NCI-H2227 treated with DMSO at 0.1 percent for 48 hours (cell line): ENCODE measurements around the gene PHKB.
"Not testable (repeated sequence)": the region's sequence is repeated elsewhere in the genome, so short reads cannot be mapped to it uniquely, and the experiment has no call there.

Experiments
- DNase-seq: peaks from one replicate; lab custom pipeline; 2025; lab: John Stamatoyannopoulos, UW

PHKB gene

DNA sequence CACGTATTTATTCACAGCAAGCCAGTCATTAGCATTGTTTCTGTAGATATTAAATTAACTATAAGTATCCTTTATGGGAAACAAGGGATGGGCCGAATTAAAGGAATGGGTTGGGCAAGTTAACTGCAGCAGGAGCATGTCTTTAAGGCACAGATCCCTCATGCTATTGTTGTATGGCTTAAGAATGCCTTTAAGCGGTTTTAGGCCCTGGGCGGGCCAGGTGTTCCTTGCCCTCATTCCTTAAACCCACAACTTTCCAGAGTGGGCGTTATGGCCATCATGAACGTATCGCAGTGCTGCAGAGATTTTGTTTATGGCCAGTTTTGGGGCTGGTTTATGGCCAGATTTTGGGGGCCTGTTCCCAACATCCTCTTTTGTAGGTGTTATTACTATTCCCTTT, 9.1 kb downstream of the PHKB start:
- no peak for DNase-seq

DNA sequence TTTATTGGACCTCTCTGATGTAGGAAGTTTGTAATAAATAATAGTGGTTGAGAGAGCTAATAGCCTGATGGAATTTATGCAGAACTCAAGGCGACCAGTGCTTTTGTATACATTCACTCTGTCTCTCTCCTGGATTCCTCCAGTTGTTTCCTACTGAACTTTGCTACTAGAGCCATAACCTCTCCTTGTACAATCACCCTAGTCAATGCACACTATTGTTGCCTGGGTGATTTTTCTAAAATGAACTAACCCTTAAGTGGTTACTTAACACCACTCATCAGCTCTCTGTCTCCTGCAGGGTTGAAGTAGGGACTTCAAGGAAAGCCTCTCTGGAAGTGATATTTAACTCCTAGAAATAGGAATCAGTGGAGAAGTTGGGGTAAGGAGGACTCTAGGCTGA, 9.7 kb downstream of the PHKB start:
- DNase-seq = no peak

DNA sequence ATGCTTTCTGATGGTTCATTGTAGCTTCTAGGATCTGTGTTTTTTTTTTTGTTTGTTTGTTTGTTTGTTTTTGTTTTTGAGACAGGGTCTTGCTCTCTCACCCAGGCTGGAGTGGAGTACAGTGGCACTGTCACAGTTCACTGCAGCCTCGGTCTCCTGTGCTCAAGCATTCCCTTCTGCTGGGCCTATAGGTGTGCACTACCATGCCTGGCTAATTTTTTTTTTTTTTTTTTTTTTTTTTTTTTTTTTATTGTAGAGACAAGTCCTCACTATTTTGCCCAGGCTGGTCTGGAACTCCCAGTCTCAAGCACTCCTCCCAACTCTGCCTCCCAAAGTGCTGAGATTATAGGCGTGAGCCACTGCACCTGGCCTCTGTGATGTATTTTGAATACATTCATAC, 11.9 kb downstream of the PHKB start:
- not testable (repeated sequence) for DNase-seq

DNA sequence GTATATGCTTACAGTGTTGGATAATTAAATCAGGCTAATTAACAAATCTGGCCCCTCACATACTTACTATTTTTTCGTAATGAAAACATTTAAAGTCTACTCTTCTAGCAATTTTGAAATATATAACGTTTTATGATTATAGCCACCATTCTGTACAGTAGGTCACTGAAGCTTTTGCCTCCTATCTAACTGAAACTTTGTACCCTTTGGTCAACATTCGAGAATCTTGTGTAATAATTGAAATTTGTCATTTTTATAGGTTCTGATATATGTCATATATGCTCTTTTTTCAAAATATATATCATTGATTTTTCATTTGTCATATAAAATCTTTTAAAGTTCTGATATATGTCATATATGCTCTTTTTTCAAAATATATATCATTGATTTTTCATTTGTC, 12.7 kb downstream of the PHKB start:
- DNase-seq = no peak

DNA sequence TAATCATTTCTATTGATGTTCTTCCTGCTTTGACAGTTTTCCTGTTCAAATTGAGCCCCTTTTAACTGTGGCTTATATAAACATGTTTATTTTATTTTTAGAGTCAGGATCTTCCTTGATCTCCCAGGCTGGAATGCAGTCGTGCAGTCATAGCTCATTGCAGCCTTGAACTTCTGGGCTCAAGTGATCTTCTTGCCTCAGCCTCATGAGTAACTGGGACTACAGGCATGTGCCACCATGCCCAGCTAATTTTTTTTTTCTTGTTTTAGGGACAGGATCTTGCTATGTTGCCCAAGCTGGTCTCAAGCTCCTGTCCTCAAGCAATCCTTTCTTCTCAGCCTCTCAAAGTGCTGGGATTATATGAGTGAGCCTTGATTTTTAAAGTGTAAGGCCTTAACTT, 14.7 kb downstream of the PHKB start:
- no peak for DNase-seq

DNA sequence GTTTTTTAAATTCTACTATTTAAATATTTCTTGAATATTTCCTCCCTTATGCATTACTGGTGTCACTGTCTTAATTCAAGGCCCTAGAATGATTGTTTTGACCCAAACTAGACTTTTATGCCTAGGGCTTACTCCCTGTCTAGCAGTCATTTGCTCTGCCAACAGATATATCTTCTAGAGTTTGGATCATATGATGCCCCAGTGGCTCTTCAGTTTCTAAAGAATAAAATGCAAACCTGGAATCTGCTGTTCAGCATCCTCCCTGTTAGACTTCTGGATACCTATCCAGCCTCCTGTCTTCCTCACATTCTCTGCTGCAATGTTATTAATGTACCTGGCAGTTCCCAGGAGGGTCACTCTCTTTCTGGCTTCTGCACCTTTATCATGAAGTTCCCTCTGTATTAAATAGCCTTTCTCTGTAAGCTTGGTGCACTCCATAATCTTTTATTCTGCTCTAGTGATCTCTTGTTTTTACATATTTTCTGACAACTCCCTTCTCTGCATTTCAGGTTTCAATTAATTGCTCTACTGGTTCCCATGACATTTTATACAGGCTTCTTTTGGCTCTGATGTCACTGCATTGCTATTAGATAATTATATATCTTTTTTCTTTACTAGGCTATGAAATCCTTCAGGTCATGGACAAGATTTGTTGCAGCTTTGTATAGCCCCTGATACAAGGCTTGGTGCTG, 15.7 kb downstream of the PHKB start:
- DNase-seq = no peak

DNA sequence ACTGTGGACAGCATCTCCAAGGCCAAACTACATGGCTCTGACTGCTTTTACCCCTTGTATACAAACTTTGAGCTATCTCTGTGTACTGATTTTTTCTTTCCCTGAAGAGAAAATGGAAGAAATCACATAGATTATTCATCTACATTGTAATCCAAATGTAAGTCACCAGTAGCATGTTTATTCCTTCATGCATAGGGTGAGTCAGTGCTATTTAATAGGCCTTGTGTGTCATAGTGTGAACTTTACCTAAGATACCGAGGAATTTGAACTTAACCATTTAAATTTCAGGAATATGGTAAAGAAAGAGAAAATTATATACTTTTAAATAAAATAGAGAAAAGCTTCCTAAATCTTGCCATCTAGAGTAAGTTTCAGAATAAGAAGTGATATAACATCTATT, 16.5 kb downstream of the PHKB start:
- DNase-seq = no peak

DNA sequence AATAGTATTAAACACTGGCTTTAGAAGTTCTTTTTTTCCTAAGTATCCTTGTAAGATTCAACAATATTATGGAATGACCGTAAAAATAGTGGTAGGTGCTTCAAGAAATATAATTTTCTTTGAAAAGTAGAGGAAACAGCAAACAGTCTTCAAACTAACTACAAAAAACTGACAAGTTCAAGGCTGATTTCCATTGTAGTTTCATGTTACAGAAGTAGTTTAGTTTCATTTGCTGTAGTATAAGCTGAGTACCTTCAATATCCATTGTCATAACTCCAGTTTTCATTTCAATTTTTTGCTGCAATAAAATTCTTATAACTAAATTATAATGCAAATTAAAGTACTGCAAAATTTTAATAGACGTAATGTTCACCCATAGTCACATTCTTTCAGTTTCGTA, 19.3 kb downstream of the PHKB start:
- DNase-seq = no peak

DNA sequence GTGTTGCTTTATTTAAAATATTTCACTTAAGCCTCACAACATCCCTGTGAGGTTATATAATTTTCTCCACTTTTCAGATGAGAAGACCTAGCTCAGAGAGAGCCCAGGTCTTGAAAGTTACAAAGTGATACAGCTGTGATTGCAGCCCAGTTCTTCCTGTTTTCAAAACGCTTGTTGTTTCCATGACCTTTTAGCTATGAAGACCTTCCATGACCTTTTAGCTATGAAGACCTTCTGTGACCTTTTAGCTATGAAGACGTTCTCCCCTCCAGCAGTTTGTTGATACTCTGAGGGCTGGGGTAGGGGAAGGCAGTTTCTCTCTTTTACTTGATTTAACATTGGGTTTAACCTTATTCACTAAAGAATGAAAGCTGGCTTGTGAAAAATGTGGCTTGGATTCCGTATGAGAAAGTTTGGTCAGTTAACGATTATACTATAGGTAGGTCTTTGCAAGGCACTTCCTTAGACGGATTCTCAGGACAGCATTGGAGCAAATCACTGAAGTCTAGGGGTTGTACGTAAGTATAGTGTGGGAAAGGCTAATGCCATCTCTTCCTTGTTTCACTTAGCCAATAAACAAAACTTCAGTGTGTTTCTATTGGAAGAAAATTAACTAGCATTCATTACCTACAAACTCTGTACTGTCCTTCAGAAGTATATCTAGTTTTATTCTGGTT, 20.7 kb downstream of the PHKB start:
- DNase-seq = no peak

DNA sequence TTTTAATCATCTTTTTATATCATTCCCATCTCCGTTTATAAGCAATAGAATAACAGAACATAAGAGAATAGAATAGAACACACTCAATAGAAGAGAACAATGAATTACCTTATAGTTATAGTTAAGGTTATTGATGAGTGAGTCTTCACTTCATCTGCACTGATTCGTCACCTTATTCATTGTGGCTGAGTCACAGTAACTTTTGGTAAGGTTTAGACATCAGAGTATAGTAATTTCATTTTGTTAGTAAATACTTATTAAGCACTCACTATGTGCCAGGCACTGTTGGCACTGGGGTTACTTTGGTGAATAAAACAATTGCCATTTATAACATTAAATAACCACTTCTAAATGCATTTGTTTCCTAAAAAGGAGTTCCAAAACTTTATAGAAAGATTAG, 22.5 kb downstream of the PHKB start:
- no peak for DNase-seq

DNA sequence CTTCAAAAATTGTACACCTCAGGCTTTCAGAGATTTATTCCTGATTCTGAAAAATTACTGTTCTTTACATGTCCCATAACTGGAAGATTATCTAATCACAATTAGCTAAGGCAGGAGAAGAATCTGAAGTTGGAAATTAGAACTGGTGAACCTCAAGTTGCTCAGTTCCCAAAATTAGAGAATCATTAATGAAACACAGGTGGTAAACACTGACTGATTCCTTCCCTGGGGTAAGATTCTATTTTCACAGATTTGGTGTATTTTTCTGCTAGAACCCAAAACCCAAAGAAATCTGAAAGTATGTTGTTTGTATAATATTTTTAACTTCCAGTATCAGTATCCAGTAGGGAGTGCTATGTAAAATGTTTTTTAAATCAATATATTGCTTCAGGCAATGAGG, 25.7 kb downstream of the PHKB start:
- DNase-seq = no peak

DNA sequence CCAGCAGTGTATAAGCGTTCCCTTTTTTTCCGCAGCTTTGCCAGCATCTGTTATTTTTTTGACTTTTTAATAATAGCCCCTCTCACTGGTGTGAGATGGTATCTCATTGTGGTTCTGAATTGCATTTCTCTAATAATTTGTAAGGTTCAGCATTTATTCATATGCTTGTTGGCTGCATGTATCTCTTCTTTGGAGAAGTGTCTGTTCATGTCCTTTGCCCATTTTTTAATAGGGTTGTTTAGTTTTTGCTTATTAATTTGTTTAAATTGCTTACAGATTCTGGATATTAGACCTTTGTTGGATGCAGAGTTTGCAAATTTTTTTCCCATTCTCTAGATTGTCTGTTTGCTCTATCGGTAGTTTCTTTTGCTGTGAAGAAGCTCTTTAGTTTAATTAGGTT, 26.9 kb downstream of the PHKB start:
- DNase-seq = no peak

DNA sequence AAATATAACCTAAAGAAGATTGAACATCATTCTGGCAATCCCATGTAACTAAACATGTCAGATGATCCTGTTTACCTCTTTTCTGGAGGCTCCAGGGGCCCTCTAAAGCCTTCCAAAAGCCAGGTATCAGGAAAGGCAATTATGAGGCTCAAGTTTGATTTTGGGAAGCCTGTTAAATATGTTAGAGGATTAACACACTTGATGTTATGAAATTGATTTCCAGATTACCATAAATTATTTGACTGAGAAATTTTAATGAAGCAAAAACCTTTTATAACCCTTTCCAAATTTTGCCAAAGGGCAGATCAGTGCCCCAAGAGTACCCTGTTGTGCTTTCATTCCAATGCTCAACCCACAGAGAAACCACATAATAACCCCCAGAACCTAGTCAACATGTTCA, 29.3 kb downstream of the PHKB start:
- no peak for DNase-seq

DNA sequence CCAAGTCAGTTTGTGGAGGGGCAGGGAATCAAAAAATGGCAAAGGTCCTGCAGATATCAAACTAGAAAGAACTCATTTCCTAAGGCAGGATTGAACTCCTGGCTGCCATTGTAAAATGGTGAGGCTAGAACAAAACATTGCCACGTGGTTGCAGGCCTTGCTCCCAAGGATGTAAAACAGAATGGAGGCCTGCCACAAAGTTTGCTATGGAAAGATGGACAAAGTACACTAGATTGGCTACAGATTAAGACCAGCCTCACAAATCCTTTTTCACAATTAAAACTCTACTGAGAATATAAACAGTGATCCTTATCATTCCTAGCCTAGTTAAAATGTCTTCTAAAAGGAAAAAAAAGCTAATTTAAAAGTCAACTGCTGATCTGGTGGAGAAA, 30.9 kb downstream of the PHKB start:
- no peak for DNase-seq

DNA sequence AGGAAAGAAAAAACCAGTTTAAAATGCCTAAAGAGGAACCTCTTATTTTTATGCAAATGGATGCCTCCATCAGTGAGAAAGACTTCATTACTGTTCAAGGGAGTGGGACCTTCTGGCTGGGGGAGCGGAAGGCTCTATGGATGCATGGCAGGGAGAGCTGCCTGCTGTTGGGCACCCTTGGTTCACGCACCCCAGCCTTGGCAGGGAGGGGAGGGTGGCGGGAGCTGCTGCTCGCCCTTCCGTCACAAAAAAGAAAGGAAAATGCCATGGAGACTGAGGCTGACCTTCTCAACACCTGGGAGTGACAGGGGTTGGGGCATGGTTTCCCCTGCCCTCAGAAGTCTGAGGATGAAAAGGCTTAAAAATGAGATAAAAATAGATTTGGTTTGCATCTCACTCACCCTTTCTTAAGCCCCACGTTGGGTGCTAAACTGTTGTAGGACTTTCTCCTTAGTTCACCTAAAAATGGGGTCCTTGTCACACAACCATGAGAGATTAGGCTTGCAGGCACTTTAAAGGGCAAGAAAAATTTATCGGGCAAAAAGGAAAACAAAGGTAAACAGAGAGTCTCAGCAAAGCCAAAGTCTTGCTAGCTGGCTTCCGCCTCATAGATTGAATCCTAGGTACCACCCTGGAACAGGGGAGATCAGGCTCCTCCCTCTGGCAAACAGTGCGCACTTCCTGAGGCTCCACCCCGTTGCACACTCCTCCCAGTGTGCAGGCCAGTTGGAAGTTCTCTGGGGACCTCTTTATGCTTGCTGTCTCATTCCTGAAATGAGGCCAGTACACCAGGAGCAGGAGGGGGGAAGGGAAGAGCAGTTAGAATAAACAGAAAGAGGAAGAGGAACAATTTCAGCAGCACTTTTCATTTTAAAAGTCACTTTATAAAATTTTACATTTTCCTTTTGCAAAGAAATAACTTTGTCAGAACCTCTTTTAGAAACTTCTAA, 31.6 kb downstream of the PHKB start:
- no peak for DNase-seq

DNA sequence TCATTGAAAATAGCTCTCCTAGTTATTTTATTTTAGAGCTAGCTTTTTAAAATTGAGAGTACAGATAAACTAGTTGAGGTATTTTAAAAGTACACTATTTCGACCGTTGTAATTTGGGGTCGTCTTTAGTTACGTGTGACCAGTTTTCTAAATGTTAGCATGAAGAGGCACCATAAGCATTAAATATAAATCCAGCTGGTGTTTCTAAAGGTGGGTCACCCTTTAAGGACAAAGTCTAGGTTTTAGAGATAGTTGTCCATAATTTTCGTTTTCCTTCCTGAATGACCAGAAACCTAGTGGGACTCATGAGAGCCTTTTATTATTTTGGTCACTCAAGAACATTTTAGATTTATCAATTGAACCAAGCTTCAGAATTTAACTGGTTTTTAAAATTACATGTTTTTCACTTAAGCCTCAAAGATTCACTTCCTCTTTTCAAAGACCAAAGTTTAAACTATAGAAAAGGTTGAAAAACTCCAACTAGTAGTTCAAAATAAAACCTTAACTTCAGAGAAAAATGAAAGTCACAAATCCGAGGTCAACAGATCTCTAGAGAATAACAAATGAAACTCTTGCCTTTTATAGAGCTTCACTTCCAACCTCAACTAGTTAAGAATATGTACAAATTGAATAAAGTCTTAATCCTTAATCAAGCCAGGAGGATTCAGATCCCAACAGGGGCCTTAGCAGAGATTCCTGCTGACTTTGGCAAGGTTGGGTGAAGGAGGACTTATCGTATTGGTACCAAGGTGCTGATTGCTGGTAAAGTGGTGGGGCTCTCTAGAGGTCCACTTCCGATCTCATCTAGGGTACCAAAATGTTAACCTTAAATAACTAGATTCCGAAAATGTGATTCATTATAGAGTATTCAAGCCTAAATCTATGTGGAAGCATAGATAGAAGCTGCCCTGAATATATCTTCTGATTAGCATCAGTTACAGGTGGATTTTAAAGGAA, 32.5 kb downstream of the PHKB start:
- no peak for DNase-seq

DNA sequence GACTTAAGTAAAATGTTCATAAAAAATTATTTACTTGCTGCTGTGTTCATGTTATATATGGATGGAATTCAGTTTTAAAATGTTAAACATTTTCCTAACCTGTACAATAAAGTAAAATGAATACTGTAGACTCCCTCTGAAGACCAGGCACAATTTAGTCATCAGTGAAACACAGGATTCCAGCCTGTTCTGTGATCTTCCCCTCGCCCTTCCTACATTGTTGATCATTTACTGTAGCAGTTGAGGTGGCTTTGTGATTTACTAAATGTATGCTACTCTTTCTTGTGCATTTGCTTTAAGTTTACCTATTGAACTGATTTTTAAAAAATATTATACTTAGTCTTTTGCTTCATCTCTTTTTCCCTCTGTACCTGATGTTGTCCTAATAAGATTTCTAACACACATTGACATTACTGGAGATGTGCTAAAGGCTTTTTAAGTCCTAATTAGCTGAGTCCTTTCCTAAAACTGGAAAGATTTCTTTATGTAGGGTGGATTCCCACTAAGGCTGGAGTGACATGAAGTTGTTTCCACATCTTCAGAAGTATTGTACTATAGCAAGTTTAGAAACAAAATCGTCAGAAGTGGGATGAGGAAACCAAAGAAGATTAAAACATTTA, 38.1 kb downstream of the PHKB start:
- no peak for DNase-seq

DNA sequence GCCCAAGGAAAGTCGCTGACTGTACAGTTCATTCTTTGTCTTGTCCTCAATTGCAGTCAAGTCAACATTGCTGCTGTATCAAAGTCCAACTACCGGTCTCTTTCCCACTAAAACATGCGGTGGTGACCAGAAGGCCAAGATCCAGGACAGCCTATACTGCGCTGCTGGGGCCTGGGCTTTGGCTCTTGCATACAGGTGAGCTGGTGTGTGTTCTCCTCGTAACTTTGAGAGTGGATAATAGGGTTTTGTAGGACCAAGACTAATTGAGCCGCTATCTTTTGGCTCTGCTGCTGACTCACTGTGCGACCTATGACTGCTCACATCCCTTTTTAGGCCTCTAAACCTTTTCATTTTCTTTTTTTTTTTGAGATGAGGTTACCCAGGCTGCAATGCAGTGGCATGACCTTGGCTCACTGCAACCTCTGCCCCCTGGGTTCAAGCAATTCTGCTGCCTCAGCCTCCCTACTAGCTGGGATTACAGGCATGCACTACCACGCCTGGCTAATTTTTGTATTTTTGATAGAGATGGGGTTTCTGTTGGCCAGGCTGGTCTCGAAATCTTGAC, 38.7 kb downstream of the PHKB start:
- DNase-seq = no peak

DNA sequence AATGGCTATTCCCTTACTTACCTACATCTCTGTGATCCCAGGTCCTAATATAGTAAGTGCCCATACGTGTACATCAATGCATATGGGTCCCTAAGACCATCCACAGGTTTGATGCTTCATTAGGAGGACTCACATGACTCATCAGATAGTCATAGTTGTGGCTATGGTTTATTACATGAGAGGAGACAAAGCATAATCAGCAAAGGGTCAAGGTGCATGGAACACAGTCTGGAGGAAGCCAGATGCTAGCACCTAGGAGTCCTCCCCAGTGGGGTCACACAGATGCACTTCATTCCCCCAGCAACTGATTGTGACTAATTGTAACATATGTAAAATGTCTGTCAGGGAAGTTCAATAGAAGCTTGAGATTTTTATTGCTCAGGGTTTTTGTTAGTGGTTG, 42.8 kb downstream of the PHKB start:
- no peak for DNase-seq

DNA sequence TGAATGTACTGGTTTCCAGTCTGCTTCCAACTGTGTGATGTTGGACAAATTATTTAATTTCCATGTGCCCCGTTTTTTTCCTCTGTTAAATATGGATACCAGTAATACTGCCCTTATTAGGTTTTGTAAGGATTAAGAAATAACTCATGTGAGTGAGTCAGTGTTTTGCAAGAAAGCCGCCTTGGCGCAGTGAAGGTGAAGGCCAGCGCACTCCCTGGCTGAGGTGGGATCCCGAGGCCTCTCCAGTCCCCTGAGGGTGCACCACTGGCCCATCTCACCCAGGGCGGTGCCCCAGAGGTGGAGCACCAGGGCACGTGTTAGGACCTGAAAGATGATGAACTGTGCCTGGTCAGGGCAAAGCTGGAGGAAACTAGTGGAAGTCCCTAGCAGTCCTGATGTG, 43.5 kb downstream of the PHKB start:
- no peak for DNase-seq

DNA sequence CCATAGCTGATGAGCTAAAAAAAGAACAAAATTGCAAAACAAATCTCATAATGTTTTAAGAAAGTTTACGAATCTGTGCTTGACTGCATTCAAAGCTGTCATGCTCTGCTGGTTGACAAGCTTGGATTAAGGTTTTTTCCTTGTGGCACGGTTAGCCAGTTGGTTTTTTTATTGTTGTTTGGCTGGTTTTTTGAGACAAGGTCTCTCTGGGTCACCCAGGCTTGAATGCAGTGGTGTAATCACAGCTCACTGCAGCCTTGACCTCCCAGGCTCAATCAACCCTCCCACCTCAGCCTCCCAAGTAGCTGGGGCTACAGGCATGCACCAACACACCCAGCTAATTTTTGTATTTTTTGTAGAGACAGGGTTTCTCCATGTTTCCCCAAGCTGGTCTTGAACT, 45.7 kb downstream of the PHKB start:
- DNase-seq = no peak
